ENCODE measurements around the gene COX7A2.
A peak's percentile ranks its signal among the peaks of the same experiment; 100 is the strongest.

The COX7A2 gene

DNA sequence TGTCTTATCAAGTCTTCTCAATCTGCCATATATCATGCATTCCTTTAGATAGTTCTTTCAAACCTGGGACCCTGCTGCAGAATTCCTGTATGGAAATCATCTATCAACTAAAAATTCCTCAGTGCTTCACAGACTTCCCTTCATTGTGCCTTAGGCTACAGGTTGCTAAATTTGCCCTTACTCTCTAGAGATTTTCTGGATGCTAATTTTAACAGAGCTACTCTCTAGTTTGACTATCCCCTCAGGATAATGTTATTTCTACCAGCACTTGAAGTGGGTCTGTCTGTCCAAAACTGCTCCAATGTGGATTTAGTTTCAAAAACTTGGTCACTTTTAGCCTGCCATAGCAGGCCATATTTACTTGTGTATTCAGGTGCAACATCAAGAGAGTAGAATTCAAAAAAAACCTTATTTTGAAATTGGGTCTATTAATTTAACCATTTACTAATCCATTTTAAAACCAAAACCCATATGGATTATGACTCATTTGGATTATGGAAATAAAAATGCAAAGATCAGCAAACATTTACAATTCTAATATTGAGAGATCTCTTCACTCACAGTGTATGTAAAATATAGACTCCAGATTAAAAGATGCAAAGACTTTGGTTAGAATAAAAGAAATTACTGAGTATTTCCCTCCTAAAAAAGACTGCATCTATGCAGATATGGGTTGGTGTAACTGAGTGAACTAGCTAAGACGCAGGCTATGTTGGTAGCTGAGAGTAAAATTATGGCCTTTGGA is 13.9 kb upstream of the COX7A2 start:
- no peaks in the 10 kb centered on the region for H3K9me3 Mint-ChIP-seq
- no peak for ATAC-seq
- no peak for DNase-seq
- H3K4me3 Mint-ChIP-seq = no peak overlapping the region
- H3K27me3 Mint-ChIP-seq = no peaks in the 10 kb centered on the region
- no peaks in the 10 kb centered on the region for H3K4me1 Mint-ChIP-seq
- peaks cover 13% of the 10 kb centered on the region for H3K36me3 Mint-ChIP-seq (ENCODE audit: low read depth)
- no peak overlapping the region for H3K27ac Mint-ChIP-seq

- no peak overlapping the region for H3K4me3 Mint-ChIP-seq
- H3K4me1 Mint-ChIP-seq = no peaks in the 10 kb centered on the region
- H3K9me3 Mint-ChIP-seq = no peaks in the 10 kb centered on the region
- ATAC-seq (no peak), DNase-seq (no peak)
- no peaks in the 10 kb centered on the region for H3K36me3 Mint-ChIP-seq (ENCODE audit: low read depth)
- H3K27me3 Mint-ChIP-seq = peaks cover 10% of the 10 kb centered on the region
- H3K27ac Mint-ChIP-seq = no peak overlapping the region
These were observed 7.0 kb upstream of the COX7A2 start for GRCh38 chr6:75250552-75250951.

- no peak for ATAC-seq
- Mint-ChIP-seq H3K27ac (no peak overlapping the region), H3K4me3 (no peak overlapping the region), H3K4me1 (peaks cover 1% of the 10 kb centered on the region), H3K36me3 (ENCODE audit: low read depth) (no peaks in the 10 kb centered on the region), H3K9me3 (no peaks in the 10 kb centered on the region), H3K27me3 (peaks cover 11% of the 10 kb centered on the region)
- DNase-seq = no peak
These were observed 6.2 kb upstream of the COX7A2 start for GRCh38 chr6:75249837-75250236.

DNA sequence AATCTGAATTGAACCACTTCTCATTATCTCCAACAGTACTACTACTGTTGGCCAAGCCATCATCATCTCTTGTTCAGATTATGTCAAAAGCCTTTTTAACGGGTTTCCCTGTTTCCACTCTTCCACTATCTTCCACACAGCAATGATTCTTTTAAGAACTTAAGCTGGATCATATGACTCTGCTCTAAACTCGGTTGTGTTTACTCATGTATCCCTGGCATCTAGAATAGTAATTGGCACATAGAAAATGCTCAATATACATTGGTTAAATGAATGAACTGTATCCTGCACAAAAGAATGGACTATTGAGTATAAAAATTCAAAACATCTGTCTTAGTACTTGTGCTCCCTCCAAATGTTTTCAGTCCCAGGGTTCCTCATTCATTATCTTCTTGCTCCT is 2.8 kb upstream of the COX7A2 start:
- H3K27ac Mint-ChIP-seq = no peak overlapping the region
- peaks cover 23% of the 10 kb centered on the region for H3K4me1 Mint-ChIP-seq
- H3K4me3 Mint-ChIP-seq = no peak overlapping the region
- DNase-seq = no peak
- H3K27me3 Mint-ChIP-seq = peaks cover 11% of the 10 kb centered on the region
- ATAC-seq = no peak
- no peaks in the 10 kb centered on the region for H3K9me3 Mint-ChIP-seq
- H3K36me3 Mint-ChIP-seq (ENCODE audit: low read depth) = peaks cover 5% of the 10 kb centered on the region

DNA sequence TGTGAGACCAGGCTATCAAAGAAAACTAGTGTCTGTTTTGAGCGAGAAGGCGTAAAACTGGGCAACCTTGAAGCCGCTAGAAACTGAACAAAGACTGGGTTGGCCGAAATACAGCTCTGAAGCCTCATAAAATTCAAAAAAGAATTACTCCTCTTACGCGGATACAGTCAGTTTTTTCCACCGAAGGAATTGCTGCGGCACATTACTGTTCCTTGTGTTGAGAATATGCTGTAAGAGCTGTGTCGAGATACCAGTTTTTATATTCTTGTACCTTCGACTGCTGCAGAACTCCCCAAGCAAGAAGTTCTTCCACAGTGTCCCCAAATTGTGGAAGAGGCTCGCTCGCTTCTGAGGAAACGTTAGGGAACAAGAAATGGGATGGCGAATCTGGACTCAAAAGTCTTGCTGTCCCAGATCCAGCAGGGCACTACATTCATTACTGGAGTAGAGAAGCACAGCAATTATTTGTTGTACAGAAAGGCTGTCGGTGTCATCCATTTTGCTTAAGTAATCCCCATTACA is 523 bp upstream of the COX7A2 start:
- Mint-ChIP-seq H3K36me3 (ENCODE audit: low read depth) (peaks cover 22% of the 10 kb centered on the region), H3K27ac (peak overlapping the region; percentile 97), H3K27me3 (peaks cover 11% of the 10 kb centered on the region), H3K4me3 (peak overlapping the region; percentile 95), H3K9me3 (no peaks in the 10 kb centered on the region), H3K4me1 (peaks cover 41% of the 10 kb centered on the region)
- DNase-seq (no peak), ATAC-seq (peak; percentile 1)

DNA sequence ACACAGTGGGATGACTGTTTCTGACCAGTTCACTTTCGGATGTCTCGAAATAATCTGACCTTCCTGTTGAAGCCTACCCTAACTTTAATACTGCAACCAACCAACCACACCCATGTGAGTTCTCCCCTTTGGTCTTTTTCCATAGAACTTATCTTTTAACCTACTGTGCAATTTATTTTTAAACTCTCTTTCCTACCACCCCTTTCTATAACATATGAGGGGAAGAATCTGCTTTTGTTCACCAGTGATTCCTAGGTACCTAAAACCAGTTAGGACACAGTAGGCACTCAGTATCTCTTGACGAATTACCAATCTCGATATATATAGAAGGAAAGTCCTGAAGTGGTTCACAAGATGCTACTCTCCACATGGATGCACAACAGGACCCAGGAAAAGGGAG is 7.0 kb downstream of the COX7A2 start:
- H3K36me3 Mint-ChIP-seq (ENCODE audit: low read depth) = peaks cover 36% of the 10 kb centered on the region

GRCh38 chr6:75235271-75235670 is 8.3 kb downstream of the COX7A2 start:
- no peak overlapping the region for H3K27ac Mint-ChIP-seq
- H3K4me1 Mint-ChIP-seq = peaks cover 12% of the 10 kb centered on the region
- peaks cover 28% of the 10 kb centered on the region for H3K36me3 Mint-ChIP-seq (ENCODE audit: low read depth)

More for the DNA sequence above, 7.0 kb downstream of the COX7A2 start:
- Mint-ChIP-seq H3K27ac (no peak overlapping the region), H3K9me3 (no peaks in the 10 kb centered on the region), H3K27me3 (no peaks in the 10 kb centered on the region), H3K4me1 (peaks cover 24% of the 10 kb centered on the region), H3K4me3 (no peak overlapping the region)
- DNase-seq (no peak), ATAC-seq (no peak)

GRCh38 chr6:75234126-75234865 is 9.3 kb downstream of the COX7A2 start:
- no peak overlapping the region for H3K4me3 Mint-ChIP-seq
- no peak for ATAC-seq
- H3K9me3 Mint-ChIP-seq = no peaks in the 10 kb centered on the region
- peak overlapping the region; percentile 49 for H3K27ac Mint-ChIP-seq
- H3K27me3 Mint-ChIP-seq = no peaks in the 10 kb centered on the region
- peaks cover 20% of the 10 kb centered on the region for H3K36me3 Mint-ChIP-seq (ENCODE audit: low read depth)
- H3K4me1 Mint-ChIP-seq = peaks cover 5% of the 10 kb centered on the region
- DNase-seq = no peak

More at GRCh38 chr6:75235271-75235670, 8.3 kb downstream of the COX7A2 start:
- no peaks in the 10 kb centered on the region for H3K9me3 Mint-ChIP-seq
- DNase-seq = no peak
- no peak overlapping the region for H3K4me3 Mint-ChIP-seq
- H3K27me3 Mint-ChIP-seq = no peaks in the 10 kb centered on the region
- no peak for ATAC-seq

GRCh38 chr6:75233092-75233615 is 10.4 kb downstream of the COX7A2 start:
- H3K4me3 Mint-ChIP-seq = no peak overlapping the region
- ATAC-seq (no peak), DNase-seq (no peak)
- no peaks in the 10 kb centered on the region for H3K27me3 Mint-ChIP-seq
- H3K27ac Mint-ChIP-seq = no peak overlapping the region
- H3K36me3 Mint-ChIP-seq (ENCODE audit: low read depth) = peaks cover 13% of the 10 kb centered on the region
- no peaks in the 10 kb centered on the region for H3K9me3 Mint-ChIP-seq
- no peaks in the 10 kb centered on the region for H3K4me1 Mint-ChIP-seq

- Mint-ChIP-seq H3K4me3 (no peak overlapping the region), H3K36me3 (ENCODE audit: low read depth) (no peaks in the 10 kb centered on the region), H3K27ac (no peak overlapping the region), H3K4me1 (no peaks in the 10 kb centered on the region), H3K27me3 (no peaks in the 10 kb centered on the region), H3K9me3 (no peaks in the 10 kb centered on the region)
- no peak for DNase-seq
- ATAC-seq = no peak
These were observed 12.9 kb downstream of the COX7A2 start for GRCh38 chr6:75230484-75231325.

DNA sequence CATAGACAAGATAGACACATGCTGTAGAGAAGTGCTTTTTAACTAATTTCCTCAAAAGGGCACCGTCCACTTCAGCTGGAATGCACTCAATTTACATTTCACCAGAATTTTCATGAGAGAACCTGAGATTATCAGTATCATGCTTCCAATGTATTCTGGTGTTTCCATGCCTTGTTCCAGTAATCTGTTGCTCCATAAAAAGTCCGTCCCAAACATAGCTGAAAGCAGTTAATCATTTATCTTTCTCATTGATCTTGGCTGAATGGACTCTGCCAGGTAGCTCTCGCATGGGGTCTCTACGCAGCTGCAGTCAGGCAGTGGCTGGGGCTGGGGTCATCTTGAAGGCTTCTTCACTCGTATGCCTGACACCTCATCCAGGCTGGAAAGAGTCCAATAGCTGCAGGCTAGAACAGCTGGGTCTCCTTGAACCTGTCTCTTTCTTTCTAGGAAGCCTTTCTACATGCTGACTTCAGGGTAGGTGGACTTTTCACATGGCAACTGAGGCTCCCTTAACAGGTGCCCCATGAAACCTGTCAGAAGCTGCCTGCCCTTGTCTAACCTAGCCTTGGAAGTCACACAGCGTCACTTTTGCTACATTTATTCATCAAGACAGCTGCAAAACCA is 19.2 kb downstream of the COX7A2 start:
- ATAC-seq = no peak

GRCh38 chr6:75223428-75223827 is 20.2 kb downstream of the COX7A2 start:
- Mint-ChIP-seq H3K27ac (no peak overlapping the region), H3K4me3 (no peak overlapping the region), H3K27me3 (peaks cover 13% of the 10 kb centered on the region), H3K9me3 (no peaks in the 10 kb centered on the region), H3K36me3 (ENCODE audit: low read depth) (no peaks in the 10 kb centered on the region), H3K4me1 (no peaks in the 10 kb centered on the region)
- DNase-seq (no peak), ATAC-seq (no peak)

More for the DNA sequence above, 19.2 kb downstream of the COX7A2 start:
- Mint-ChIP-seq H3K27me3 (peaks cover 13% of the 10 kb centered on the region), H3K9me3 (no peaks in the 10 kb centered on the region), H3K4me1 (no peaks in the 10 kb centered on the region), H3K27ac (no peak overlapping the region), H3K36me3 (ENCODE audit: low read depth) (no peaks in the 10 kb centered on the region), H3K4me3 (no peak overlapping the region)
- no peak for DNase-seq

- DNase-seq (no peak), ATAC-seq (no peak)
- Mint-ChIP-seq H3K4me1 (peaks cover 6% of the 10 kb centered on the region), H3K27me3 (peaks cover 18% of the 10 kb centered on the region), H3K36me3 (ENCODE audit: low read depth) (no peaks in the 10 kb centered on the region), H3K9me3 (no peaks in the 10 kb centered on the region), H3K27ac (no peak overlapping the region), H3K4me3 (no peak overlapping the region)
These were observed 21.3 kb downstream of the COX7A2 start for GRCh38 chr6:75222261-75222660.

- Mint-ChIP-seq H3K27me3 (peaks cover 26% of the 10 kb centered on the region), H3K27ac (no peak overlapping the region), H3K4me1 (peaks cover 9% of the 10 kb centered on the region), H3K9me3 (no peaks in the 10 kb centered on the region), H3K36me3 (ENCODE audit: low read depth) (no peaks in the 10 kb centered on the region), H3K4me3 (no peak overlapping the region)
- DNase-seq (no peak), ATAC-seq (no peak)
These were observed 22.5 kb downstream of the COX7A2 start for GRCh38 chr6:75221116-75221515.

Measured in activated naive CD8-positive, alpha-beta T cell treated with anti-CD3 and anti-CD28 coated beads, Interleukin-2, amount 50 U/mL, for 24 hours (primary cell).